Smooth muscle cell of the umbilical artery (primary cell): Measurements from ENCODE around the gene NBPF4. TPM values are rescaled to one million over a fixed set of nuclear protein-coding genes. Genes with fewer than 3 reads are reported as not detected.

ENCODE experiments used
- total RNA-seq: library from RNA; depleted of rRNA; stranded (reverse); fragments of >200 nt; gene quantifications from 2 replicates; pipeline ENCODE4 v1.2.3, GENCODE V29; 2014

Gene NBPF4, protein sequence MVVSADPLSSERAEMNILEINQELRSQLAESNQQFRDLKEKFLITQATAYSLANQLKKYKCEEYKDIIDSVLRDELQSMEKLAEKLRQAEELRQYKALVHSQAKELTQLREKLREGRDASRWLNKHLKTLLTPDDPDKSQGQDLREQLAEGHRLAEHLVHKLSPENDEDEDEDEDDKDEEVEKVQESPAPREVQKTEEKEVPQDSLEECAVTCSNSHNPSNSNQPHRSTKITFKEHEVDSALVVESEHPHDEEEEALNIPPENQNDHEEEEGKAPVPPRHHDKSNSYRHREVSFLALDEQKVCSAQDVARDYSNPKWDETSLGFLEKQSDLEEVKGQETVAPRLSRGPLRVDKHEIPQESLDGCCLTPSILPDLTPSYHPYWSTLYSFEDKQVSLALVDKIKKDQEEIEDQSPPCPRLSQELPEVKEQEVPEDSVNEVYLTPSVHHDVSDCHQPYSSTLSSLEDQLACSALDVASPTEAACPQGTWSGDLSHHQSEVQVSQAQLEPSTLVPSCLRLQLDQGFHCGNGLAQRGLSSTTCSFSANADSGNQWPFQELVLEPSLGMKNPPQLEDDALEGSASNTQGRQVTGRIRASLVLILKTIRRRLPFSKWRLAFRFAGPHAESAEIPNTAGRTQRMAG
- not detected in 2 replicates for total RNA-seq

DNA sequence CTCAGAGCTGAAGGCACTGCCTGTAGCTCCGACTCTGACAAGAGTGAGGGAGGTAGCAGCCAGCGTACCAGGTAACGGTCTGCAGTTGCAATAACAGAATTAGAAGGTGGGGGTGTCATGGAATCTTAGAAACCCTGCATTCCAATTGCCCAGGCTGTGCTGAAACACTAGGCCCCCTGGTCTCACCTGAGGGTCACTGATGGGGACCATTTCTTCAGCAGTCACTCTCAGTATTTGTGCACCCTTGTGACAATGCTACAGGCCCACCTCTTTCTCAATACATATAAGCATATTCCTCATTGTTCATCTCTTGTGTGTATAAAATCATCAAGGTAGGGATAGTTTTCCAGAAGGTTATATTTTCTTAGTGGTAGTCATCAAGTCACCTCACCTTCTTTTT lies at the start of gene NBPF4:
Gene NBPF4, minus strand, starts transcription at position 101 of the 400 bp plus-strand sequence. CDS start 315 bp downstream, outside the sequence.

DNA sequence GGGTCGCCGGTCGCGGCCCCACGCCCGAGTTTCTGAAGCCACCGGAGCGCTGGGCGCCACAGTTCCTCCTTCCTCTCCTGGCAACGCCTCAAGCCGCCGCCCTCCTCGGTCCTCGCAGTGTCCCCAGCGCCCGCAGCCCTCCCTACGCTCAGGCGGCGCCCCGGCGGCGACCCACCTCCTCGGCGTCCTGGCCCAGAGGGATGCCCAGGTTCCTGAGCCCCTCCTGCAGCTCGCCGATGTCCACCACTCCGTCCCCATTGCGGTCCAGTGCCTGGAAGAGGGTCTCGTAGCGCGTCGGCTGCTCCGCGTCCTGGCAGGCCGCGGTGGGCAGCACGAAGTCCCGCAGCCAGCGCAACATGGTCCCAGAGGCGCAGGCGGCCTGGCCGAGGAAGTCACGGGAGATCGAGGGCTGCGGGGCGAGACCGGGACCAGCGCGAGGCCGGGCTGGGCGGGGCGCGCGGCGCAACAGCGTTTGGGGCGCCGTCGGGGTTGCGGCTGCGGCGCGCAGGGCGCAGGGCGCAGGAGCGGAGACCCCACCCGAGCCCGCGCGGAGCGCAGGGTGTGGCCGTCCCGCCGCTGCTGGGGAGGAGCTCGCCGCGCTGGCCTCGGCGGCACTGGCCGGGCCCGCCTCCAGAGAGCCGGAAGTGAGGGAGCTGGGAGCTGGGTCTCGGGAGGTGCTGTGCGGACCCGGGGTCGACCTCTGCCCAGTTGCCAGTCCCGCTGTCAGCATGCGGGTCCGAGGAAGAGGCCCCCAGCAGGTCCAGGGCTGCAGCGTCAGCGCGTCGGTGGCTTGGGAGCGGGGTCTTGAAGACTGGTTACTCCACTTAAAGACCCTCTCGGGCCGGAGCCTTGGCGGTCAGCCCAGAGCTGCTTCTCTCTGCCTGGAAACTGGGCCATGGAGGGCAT lies 43.8 kb downstream of the NBPF4 start, which contains the start of gene SLC25A24:
Gene SLC25A24, minus strand, starts transcription at position 563 of the 906 bp plus-strand sequence. Its CDS starts 205 bp downstream, at position 358.

Other genes with a start within 250 kb of the NBPF4 start
- gene SLC25A24, start 43.7 kb downstream of the NBPF4 start, total RNA-seq, result 62.4 and 78.0 TPM in 2 replicates
- not detected in 2 replicates for gene NBPF6, start 206.3 kb upstream of the NBPF4 start, total RNA-seq